HG02970 (cell line): ENCODE data around the gene ANAPC4.

Experiments used
- ATAC-seq: cut with Tn5 transposase; IDR thresholded peaks from one replicate; pipeline ENCODE4 v1.9.1; 2021; ENCODE audit warnings: mild to moderate bottlenecking, moderate library complexity, moderate number of reproducible peaks; ENCODE audit not compliant: unreplicated experiment, low FRiP score

The ANAPC4 gene

DNA sequence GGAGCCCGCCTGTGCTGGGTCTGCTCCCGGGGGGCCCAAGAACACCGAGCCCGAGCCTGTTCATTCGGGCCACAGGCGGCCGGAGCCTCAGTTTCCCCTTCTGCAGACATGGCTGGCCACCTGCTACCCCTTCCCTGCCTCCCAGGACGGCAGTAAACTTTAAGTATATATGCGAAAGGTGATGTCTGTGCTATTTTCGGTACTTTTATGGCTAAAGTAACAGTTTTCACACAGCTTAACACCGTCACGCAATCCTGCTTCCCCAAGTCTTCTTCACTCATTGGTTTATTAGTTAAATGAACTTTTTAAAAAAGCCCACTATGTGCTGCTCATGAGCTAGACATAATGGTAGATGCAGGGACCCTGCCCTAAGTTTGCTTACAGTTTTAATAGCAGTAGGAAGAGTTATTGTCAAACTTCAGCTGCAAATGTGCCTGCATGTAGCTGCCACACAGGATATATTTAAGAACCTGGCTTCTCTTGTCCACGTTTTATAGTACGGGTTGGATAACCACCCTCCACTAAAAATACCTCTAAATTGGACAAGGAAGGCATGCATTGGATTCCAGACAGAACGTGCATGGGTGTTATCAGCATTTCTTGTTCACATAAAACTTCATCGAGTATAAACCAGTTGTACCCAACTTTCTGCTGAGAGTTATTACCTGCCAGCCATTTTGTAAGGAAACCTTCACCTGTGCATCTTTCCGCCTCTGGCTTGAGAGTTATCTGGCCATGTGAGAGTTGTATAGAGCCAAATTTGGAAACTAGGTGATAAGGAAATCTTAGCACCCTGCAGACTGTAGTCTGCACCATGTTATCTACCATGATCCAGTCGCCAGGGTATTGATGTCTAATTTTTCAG, 741 bp downstream of the ANAPC4 start:
- ATAC-seq: no peak

DNA sequence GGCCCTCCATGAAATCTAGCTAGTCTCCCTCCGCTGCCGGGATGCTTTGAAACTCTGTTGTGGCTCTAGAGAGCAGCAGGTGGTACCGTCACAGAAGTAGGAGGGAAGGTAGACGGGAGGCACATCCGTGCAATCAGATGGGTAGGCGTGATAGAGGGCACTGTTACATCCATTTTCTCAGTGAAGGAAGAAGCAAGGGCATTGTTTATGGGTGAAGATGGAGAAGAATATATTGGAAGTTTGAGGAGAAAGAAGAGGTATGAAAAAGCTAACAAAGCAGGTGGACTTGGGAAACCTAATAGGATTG, 1.3 kb downstream of the ANAPC4 start:
- ATAC-seq: no peak

DNA sequence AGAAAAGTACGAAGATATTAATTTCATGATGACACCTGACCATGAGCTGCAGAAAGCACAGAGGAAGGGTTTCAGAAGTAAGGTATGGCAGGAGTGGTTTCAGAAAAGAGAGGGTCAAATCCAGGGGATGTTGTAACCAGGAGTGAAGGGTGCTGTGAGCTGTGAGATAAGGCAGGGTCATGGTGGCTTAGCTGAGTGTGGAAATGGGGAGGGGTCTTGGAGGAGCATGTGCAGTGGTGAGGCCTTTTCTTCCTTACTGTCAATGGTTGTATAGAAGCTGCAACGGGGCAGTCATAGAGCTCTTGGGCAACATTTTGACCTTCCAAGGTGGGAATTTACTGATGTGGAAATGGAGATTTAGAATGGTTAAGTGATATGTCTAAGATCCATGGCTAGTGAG, 2.5 kb downstream of the ANAPC4 start:
- ATAC-seq: no peak

DNA sequence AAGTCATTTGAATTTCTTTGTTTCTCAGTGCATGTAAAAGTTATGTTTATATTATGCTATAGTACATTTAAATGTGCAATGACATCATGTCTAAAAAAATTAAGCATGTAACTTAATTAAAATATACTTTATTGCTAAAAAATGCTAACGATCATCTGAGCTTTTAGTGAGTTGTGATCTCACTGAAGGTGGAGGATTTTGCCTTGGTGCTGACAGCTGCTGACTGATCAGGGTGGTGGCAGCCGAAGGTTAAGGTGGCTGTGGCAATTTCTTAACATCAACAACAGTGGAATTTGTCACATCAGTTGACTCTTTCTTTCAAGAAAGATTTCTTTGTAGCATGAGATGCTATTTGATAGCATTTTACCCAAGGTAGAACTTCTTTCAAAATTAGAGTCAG, 6.6 kb downstream of the ANAPC4 start:
- ATAC-seq: no peak

DNA sequence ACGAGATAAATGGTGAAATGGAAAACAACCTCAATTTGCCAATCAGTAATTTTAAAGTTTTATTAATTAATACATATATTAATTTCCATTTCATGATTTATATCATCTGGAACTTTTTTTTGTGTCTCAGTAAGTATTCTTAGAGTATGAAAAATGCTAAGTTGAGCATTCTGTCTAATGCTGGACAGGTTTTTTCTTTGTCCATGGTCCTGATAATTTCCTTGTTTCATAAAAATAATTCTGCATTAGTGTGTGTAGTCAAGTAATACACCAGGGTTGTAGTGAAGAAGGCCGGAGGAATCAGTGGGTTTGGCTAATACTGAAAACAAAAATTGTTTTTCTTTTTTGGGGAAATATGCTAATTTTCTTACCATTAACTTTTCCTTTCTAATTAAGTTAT, 9.9 kb downstream of the ANAPC4 start:
- ATAC-seq: no peak

DNA sequence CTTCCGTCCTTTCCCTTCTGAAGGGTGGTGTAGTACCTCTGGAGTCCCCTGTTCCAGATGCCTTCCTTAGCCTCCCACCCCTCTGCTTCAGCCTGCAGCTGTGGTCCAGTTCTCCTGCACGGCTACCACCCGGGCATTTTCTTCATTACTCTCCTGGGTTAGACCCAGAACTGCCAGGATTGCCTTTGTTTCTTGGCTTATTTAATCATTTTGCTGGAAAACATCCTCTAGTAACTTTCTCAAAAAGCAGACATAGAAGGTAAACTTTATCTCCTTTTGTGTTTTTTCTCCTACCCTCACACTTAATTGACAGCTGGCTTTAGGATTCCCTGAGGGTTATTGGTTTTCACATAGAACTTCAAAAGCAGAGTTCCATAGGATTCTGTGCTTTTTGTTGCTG, 20.2 kb downstream of the ANAPC4 start:
- no peak for ATAC-seq

DNA sequence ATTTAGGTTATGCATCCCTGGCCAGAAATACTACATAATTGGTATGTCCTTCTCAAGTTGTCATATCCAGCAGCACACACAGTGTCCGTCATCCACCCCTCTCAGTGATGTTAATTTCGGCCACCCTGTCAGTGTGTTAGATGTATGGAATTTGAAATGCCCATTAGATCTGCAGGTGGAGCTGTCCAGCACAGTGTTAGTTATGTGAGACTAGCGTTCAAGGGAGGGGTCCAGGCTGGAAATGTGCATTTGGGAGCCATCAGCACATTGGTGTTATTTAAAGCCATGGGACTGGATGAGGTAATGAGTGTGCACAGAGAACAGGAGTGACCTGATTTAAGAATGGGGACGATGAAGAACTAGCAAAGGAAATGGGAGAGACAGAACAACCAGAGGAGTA, 22.4 kb downstream of the ANAPC4 start:
- ATAC-seq: no peak

DNA sequence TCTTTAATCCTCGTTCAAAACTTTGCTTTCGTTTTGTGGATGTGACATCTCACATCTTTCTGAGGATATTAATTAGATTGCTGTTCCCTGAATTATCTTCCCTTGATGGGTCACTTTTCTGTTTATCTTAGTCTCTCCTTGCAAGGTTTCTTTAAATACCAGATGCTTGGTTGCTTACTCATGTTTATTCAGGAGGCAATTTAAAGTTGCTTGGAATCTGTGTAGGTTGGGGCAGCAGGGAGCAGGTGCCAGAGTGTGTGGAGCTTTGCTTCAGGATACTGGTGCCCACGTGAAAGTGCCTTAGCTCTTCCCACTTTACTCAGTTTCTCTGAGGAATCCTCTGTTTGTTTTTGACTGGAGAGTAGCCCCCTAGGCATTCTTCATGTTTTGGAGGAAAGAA, 24.0 kb downstream of the ANAPC4 start:
- ATAC-seq: no peak

DNA sequence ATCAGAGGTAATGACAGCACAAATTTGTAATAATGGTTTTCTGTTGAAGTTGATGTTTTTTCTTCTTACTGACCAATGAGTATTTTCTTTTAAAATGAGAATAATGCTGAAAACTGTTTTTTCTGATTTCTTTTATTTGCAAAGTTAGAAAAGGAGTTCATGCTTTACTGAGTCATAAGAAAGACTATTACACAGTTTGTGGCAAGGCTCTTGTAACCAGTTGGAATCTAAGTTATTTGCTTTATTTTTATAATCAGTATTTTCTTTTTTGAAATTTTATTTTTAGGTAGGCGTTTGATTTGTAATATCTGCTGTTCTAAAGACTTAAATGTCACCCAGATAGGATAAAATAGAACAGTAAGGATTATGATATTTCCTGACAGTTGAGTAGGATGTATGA, 25.5 kb downstream of the ANAPC4 start:
- no peak for ATAC-seq

DNA sequence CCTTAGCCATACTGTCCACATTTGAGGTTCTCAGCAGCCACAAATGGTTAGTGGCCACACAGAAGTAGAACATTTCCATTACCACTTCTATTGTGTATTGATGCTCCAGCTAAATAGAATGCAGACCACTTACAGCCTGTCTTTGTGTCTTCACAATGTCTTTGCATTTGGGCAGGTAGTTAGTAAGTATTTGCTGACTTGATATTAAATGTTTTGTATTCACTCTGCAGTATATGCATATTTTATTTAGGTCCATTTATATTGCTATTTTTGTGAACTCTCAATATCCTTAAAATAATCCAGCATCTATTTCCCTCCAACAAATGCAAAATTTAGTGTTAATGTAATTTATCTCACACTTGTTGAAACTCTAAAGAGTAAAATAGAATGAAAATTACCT, 26.6 kb downstream of the ANAPC4 start:
- no peak for ATAC-seq

DNA sequence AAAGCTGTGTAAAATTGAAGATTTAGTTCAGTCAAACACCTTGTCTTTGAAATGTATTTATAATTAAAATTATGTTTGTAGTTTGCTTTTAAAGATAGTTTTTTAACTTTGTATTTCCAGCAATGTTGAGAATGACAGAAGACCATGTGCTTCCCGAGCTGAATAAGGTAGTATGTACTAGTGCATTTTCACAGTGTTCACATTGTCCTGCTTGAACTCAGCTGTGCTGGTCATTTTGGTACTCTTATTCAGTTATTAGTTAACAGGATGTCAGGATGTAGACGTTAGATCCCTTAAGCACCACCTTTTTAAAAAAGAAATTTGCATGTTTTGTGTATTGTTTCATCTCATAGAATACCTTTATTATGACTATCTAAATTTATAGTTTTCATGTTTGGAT, 28.4 kb downstream of the ANAPC4 start:
- ATAC-seq: no peak

DNA sequence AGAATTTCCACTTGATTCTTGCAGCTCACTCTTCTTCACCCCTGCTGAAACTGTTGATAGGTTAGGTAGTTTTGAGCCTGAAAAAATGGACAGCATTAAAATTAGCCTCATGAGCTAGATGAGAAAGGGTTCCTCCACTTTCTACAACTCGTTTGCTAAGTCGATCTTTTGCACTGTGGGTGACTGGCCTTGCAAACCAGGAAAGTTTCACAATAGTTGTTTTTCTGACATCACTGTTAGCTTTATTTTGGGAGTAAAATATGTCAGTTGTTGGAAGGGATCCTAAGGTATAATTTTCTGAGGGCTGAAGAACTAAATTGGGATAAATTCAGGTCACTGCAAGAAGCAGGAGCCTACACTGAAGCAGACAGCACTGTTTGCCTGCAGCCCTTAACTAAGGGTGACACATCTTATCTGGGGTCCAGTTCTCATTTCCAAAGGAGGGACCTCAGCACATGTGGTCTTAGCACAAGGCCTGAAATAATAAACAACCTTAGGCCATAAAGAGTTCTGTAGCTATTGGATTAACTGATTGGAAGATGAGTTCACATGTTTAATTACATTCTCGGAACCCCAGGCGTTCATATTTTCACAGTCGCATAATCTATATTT, 29.1 kb downstream of the ANAPC4 start:
- no peak for ATAC-seq

DNA sequence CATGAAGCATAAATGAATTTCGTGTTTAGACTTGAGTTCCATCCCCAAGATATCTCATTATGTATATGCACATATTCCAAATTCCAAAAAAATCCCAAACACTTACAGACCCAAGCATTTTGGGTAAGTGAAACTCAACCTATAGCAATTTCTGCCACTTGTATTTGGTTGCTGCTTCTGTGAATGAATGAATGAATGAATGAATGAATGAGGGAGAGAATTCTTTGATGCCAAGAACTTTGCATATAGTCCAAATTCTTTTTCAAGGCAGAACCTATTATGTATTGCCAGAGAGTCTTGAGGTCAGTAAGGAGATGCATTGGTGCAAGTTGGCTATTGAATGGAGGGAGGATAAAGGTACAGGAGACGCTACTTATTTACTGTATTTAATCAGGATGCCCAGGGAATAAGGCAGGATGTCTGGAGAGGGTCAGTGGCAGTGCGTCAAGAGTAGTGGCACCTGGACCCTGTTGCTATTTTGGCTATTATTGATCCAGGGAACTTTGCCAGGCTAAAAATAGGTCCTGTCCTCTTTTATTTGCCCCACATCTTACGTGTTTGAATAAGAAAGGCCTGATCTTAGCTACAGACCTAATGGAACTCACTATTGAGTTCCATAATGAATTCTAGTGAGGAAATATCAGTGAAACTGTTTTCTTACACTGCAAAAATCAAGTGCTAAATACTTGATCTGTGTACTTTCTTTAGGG, 33.9 kb downstream of the ANAPC4 start:
- no peak for ATAC-seq

DNA sequence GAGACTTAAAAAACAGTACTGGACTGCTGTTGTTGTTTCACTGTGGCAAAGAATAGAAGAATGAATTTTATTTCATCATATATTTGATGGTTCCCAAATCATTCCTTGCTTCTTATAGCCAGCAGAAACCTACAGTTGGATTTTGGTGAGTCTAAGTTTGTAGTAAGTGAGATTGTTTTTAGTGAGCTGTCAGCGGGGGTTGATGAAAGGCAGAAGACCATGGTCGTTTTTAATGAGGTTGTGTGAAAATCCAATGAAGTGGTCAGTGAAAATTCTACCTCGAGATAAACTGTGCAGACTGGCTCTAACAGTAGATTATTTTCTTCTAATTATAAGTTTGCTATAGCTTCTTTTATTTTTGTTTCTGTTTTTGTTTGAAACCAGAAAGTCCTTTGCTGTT, 36.2 kb downstream of the ANAPC4 start:
- ATAC-seq: no peak

DNA sequence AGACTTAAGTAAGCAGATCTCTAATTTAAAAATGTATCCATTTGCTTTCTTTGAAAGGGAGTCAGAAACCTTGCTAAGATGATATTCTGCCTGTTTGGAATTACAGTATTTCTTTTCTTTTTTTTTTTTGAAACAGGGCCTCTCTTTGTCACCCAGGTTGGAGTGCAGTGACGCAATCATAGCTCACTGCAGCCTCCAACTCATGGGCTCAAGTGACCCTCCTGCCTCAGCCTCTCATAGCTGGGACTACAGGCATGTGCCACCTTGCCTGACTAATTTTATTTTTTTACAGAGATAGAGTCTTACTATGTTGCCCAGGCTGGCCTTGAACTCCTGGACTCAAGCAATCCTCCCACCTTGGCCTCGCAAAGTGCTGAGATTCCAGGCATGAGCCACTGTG, 40.0 kb downstream of the ANAPC4 start:
- no peak for ATAC-seq

DNA sequence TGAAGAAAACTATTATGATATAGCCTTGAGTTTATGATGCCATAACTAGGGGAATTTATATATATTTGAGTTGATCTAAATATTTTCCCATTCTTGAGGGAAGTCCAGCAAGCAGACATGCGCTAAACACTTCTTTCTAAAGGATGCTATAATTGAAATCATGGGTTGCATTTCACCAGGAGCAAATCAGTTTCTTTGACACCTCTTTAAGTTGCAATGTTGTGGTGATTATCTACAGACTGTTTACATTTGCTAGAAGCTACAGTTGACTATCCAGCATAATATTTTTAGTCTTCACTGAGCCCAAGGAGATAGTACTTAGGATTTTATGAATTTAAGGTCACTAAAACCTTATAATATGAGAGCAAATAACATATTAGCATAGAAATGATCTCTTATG, 43.9 kb downstream of the ANAPC4 start:
- no peak for ATAC-seq

DNA sequence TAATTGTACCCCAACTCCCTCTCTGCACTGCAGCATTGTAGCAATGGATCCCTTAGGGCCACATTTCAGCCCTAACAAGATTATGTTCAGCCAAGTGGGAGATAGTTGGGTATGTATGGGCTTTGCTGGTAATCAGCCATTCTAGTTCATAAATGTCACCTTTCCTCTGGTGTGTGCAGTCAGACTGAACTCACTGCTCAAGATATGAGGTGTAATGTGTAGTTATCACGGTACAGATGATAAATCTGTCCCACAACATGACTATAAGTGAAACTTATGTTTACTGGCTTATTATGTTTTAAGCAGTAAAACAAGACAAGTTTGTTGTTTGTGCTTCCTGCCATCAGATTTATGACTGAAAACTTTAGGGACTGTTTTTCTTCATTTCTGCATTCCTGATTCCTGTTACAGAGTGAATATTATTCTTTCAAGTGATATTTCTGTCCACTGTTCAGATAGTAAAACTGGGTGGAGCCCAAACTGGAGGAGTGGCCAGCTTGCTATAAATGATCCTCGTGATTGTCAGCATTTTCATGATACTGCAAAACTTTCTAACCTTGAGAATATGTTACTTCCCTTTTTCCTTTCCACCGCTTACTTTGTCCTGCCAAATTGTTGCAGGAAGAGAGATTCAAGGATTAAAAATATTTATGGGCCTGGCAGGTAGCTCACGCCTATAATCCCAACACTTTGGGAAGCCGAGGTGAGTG, 44.9 kb downstream of the ANAPC4 start:
- ATAC-seq: no peak

DNA sequence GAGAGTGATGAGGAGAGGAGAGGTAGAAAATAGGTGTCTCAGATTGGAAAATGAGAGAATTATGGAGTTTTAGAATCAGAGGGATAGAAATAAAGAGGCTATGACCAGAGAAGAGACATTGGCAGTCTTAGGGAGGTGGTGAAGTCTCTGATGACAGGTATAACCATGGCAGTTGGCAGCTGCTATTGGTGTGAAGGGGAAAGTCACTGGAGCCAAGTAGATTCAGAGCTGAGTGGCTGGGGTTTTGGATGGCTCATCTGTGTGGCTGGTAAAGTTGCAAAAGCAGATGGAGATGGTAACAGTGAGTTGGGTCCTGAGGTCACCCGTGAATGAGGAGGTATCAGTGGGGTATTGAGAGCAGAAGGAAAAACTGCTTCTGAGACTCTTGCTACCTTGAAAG, 46.5 kb downstream of the ANAPC4 start:
- no peak for ATAC-seq

DNA sequence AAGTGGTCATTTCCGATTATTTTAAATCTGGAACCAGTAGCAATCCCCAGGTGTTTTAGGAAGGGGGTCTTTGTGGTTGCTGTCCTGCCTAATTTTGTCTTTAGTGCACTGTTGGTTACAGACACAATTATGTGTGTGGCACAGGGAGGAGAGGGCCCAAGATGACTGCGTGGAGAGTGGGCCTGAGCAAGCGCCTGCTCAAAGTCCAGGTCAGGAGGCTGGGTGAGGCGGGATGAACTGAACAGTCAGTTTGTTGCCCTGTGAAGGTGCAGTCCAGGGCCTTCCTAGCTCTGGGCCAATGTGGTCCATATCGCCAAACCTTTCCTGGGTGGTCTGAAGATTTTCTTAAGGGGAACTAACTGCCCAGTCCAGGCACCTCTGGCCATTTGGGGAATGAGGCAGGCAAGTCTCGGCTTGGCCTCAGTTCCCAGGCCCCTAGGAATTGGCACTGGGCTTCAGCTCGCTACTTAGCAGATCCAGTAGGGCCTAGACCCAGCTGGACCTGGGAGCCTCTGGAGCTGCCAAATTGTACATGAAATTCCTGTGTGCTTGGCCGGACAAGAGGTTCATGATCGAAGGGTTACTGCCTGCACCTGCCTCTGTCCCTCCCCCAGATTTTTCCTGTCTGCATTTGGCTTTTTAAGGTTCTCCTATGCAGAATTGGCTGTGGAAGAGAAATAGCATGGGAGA, 47.6 kb downstream of the ANAPC4 start:
- no peak for ATAC-seq

DNA sequence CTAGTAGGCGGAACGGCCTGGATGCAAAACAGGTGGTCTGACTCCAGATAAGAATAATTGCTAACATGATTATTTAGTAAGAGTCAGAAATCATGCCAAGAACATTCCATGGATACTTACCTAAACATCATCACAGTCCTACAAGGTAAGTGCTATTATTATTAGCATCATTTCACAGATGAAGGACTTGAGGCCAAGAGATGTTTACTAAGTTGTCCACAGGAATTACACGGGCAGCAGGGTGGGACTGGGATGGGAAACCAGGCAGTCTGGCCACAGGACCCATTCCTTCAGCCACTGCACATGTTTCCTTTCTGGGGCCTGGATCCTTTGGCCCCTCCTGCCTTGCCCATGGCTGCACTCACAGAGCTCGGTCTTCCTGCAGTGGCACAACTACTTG, 48.3 kb downstream of the ANAPC4 start:
- no peak for ATAC-seq

DNA sequence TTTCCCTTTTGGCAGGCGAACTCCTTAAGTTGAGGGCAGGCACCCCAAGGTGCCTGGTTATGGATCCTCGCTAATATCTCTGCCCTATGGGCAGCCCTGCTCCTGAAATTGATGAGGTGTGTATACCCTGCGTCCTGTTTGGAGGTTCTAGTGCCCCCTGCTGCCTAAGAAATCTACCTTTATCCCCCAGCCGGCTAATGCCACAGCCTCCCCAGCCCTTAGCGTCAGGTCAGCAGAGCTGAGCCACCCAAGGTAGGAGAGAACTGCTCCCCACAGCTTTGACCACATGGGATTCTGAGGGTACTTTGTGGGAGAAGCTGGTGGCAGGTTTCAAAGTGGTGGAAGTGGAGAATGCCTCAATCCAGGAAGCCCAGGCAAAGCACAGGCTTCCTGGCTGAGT, 50.8 kb downstream of the ANAPC4 start:
- ATAC-seq: no peak
